HG03520 (cell line): Measurements from ENCODE around the gene NSDHL.
A peak's percentile ranks its signal among the peaks of the same experiment; 100 is the strongest.

Experiments
- ATAC-seq: cut with Tn5 transposase; IDR thresholded peaks from one replicate; pipeline ENCODE4 v1.9.1; 2021; ENCODE audit warnings: mild to moderate bottlenecking, moderate library complexity; ENCODE audit not compliant: unreplicated experiment

Gene NSDHL

DNA sequence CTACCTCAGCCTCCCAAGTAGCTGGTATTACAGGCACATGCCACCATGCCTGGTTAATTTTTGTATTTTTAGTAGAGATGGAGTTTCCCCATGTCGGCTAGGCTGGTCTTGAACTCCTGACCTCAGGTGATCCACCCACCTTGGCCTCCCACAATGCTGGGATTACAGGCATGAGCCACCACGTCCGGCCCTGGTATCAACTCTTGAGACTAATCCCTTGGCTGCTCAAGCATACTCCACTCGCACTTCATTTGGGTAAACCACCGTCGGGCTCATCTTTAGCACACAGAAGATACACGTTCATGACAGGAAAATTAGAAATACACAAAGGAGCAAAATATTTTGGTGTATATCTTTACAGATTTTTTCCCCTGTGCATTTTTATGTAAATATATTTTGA is 79.2 kb downstream of the NSDHL start:
- ATAC-seq = peak; percentile 65

DNA sequence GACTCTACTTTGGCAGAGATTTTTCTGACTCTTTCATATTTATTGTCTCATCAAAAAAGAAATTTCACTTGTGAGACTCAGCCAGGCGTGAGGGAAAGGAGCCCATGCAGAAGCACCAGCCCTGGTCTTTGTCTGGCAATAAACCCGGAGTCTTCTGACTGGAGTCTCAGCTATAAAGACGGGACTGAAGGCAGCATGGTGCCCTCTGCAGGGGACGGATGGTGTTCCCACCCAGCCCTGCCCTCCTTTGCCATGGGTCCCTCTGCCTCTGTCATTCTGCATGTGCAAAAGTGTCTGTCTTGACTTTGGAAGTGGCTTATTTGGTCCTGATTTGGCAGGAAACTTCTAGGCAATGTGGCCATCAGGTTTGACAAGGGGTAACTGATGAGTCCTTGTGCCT is 81.2 kb downstream of the NSDHL start:
- no peak for ATAC-seq

GRCh38 chrX:152912641-152913040 is 81.8 kb downstream of the NSDHL start:
- ATAC-seq = no peak

- ATAC-seq = no peak
These were observed 82.5 kb downstream of the NSDHL start for GRCh38 chrX:152913346-152913745.

GRCh38 chrX:152913910-152914309 is 83.0 kb downstream of the NSDHL start:
- ATAC-seq = no peak

GRCh38 chrX:152915541-152916241 is 84.8 kb downstream of the NSDHL start:
- peak; percentile 89 for ATAC-seq

DNA sequence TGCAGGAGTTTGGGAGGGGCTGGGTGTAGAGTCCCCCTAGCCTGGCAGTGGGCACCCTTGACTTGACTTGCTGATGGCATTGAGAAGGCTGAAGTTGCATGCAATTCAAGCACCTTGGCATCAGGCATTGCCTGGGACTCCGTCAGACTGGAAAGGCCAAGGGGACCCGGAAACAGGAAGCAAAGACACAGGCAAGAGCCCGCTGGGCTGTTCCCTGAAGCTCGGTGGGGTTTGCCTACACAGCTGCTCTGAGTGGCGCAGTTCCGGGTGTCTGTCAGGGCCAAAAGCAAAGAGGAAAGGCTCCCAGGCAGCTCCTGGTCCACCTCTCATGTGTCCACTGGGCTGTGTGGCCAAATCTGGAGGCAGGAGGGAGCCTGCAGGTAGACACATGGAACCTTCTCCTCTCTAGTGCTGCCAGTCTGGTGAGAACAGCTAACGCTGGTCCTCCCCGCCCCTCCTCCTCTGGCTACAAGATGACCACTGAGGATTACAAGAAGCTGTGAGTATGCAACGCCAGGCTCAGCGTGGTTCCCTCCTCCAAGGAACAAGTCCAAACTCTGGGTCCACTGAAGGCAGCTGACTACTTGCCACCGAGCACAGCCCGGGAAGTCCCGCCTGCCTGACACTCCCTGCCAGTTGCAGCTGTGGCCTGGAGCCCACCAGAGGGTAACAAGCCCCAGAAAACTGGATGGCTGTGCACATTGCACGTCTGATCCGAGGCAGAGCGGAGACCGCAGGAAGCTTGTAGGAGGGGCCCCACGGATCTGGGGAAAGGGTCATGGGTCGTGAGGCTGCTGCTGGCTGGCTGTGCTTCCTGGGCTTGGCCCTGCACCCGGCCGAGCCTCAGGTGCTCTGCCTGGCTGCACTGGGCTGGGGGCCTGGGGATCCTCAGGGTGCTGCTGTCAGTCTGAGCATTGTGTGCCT is 87.1 kb downstream of the NSDHL start:
- ATAC-seq = no peak

DNA sequence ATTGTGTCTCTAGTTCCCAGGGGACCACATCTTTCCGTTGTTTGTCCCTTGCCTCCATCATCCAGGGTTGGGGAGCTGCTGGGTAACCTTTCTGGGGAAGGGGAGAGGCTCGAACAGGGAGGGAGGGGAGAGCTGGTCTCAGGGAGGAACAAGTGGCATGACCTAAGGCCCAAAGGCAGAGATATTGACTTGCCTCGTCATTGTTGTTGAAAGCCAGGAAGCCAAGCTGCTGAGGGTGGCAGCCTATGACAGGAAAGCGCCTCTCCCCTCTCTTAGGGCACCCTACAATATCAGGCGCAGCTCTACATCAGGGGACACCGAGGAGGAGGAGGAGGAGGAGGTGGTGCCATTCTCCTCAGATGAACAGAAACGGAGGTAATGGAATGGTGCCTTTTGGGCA is 87.8 kb downstream of the NSDHL start:
- no peak for ATAC-seq
